GM21515 (cell line): ENCODE data around the gene ERG.

ENCODE experiments used
- ATAC-seq: cut with Tn5 transposase; IDR thresholded peaks from one replicate; pipeline ENCODE4 v1.9.1; 2021; ENCODE audit not compliant: unreplicated experiment

The ERG gene

GRCh38 chr21:38475519-38475918, 22.8 kb downstream of the ERG start:
- no peak for ATAC-seq

GRCh38 chr21:38474796-38475195, 23.5 kb downstream of the ERG start:
- ATAC-seq = no peak

DNA sequence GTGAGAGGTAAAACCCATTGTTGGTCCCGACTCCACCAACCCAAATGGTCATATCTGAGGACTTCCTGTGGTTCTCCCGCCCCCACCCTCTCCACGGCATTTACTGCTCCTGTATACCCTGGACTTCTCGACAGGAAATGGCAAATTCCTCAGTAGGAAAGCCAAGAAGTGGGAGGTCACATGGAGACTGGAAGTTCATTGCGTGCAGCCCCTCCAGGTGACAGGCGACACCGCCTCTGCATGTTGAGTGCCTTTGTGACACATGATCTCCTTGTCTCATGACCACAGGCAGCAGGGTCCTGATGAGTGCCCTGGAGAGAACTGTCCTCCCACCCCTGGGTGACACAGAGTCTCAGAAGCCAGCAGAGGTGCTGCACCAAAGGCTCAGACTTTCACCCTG, 24.2 kb downstream of the ERG start:
- ATAC-seq = no peak

DNA sequence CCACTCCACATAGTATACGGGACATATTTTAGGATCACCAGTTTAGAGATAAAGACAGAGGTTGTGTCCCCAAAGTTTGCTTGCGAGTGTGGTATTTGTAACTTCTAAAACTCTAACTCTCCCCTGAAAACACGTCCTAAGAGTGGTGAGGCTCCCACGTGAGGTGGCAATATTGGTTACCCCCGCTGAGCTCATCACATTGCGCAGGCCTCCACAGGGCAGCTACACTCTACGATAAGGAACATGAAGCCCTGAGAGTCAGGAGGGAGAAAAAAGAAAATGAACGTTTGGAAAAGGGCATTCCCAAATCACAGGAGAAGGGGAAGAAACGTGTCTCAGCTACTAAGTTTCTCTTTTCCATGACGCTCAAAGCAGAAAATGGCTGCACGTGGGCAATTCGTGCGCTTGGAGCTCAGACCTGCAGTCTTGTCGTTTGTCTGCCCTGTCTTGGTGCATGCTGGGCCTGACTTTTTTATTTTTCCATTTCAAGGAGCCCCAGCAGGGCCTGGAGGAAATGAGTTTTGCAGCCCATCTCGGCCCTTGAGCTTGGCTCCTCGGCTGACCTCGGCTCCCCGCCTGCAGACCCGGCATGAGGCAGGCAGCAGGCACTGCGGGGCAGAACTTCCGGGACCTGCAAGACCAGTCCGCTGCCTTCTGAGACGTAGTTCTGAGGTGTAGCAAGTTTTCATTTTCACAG, 25.7 kb downstream of the ERG start:
- ATAC-seq = no peak

DNA sequence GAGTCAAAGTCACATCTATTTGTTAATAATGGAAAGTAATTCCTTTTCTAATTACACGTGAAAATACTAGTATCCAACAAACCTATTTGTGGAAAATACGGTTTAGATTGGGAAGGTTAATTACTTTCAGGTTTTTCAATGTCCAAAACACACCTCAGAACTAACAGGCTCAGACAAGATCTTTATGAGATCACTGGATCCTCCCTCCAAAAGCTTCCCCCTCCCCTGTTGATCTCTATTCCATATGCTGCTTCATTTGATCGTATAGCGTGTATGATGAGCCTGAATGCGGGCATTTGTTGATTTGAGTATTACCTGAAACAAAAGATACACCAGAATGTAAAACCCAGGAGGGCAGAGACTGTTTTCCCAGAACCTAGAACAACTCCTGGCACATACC, 26.5 kb downstream of the ERG start:
- ATAC-seq = no peak

GRCh38 chr21:38470755-38471154, 27.5 kb downstream of the ERG start:
- ATAC-seq = no peak

- ATAC-seq = no peak
These were observed 28.6 kb downstream of the ERG start for GRCh38 chr21:38469642-38470041.

DNA sequence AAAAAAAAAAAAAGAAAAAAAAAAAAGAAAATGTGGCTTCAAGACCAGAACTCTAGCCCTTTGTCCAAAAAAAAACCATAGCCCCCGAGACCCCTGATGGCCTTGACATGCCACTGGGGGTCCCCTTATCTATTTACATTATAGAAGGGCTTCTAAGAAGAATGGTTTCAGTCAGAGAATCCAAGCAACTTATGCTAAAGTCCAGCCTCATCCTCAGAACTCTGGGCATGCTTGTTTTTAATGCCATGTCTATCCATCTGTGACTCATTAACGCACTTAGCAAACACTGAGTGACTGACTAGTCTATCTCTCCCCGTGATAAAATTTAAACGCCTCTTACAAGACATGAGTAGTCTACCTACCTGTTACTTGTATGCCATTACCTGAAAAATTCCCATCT, 29.3 kb downstream of the ERG start:
- no peak for ATAC-seq

- ATAC-seq = no peak
These were observed 30.4 kb downstream of the ERG start for GRCh38 chr21:38467911-38468310.

GRCh38 chr21:38467374-38467773, 30.9 kb downstream of the ERG start:
- no peak for ATAC-seq

DNA sequence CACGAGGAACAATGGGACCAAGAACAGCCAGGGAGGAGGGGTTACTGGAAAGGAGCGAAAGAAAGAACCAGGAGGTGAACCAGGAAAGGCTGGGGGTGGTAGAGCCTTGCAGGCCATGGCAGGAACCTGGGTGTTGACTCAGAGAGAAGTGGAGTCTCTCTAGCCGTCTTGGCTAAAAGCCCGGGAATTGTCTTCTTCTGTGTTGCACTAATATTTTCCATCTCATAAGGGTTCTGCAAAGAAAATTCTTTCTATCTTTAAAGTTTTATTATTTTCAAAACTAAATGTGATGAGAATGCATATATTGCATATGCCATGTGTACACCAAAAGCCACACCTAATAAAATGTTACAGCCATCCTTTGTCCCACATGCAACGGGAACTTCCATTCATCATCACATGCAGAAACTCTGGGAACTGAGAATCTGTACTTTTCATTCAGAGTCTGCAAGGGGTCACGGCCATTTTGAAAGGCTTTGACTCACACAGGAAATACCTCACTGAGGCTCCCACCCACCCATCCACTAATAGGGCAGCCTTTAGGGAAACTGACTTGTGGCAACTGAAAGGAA, 38.0 kb downstream of the ERG start:
- ATAC-seq = no peak

DNA sequence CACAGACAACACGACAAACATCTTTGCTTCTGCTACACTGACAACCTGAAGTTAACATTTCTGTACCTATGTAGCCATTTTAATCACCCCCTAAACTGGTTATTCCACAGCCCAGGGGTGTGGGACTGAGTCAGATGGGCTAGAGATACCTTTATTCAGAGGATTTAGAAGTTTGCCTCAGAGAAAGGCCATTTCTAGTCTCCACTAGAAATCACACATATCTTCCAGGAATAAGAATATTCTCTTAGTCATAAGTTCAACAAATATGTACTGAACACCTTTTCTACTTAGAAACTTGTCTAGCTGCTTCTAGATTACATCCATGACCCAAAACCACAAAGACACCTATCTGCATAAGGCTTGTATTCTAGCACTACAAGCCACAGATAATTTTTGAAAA, 38.8 kb downstream of the ERG start:
- no peak for ATAC-seq

- no peak for ATAC-seq
These were observed 42.9 kb downstream of the ERG start for GRCh38 chr21:38455403-38455802.

DNA sequence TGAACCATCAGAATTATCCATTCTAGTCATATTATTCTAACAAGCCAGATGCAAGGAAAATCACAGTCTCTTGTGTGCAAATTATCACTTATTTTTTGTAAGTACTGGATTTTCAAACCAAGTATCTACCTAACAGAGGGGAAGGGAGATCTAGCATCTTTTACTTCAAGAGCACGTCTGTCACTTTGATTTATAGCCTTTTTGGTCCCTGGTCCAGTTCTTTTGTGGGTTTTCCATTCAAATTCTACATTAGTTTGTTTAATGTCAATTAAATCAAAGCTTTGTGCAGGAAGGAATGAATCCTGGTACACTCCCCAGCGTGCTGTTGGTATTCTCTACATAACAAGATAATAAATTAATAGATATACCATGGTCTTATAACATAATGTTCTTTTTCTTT, 43.6 kb downstream of the ERG start:
- no peak for ATAC-seq

DNA sequence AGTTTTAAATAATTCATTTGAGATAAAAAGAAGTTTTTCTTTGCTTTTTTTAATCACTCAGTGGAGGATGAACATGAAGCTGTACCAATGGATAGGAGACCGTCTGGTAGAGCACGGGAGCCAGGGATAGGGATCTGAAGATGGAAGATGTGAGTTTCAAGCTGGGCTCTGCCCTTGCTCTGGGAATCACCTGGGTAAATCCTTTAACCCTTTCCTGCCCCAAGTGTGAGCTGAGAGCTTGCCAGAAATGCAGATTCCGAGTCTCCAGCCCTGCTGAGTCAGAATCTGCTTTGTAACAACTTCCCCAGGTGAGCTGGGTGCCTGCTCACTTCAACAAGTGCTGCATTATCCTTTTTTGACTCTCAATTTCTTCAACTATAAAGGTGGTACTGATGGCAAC, 44.1 kb downstream of the ERG start:
- no peak for ATAC-seq

- no peak for ATAC-seq
These were observed 49.4 kb downstream of the ERG start for GRCh38 chr21:38448671-38449385.

DNA sequence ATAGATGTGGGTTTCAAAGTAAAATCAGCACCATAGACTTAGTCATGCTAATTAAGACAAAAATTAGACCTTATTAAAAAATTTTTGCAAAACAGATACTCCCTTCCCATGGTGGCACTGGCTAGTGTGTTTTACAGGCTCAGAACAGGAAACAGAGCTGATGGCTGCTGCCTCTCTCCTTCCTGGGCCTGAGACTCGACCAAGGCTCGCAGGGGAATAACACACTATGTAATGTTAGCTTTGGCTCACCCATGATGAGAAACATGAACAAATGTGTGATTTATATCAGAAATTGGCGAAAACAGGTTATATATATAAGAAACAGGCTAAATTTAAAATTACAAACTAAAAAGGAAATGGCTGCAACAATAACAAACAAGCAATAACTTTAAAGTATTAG, 50.7 kb downstream of the ERG start:
- ATAC-seq = no peak

GRCh38 chr21:38444691-38445090, 53.6 kb downstream of the ERG start:
- no peak for ATAC-seq

- ATAC-seq = no peak
These were observed 55.2 kb downstream of the ERG start for GRCh38 chr21:38443110-38443509.

GRCh38 chr21:38441153-38441552, 57.1 kb downstream of the ERG start:
- no peak for ATAC-seq

DNA sequence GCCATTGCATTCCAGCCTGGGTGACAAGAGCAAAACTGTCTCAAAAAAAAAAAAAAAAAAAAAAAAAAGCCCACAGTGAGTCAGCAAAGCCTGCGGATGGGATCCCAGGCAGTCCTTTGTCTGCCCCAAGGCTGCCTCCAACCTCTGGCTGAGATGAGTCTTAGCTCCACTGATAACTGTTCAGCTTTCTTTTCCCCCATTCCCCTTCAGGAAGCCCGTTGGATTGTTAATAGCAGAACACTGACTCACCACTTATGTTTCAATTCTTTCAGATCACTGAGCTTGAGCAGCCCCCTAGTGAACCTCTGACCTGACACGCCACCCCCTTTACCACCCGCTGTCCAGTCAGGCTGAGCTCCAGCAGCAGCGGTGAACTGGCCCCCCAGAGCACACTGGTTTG, 57.5 kb downstream of the ERG start:
- no peak for ATAC-seq

DNA sequence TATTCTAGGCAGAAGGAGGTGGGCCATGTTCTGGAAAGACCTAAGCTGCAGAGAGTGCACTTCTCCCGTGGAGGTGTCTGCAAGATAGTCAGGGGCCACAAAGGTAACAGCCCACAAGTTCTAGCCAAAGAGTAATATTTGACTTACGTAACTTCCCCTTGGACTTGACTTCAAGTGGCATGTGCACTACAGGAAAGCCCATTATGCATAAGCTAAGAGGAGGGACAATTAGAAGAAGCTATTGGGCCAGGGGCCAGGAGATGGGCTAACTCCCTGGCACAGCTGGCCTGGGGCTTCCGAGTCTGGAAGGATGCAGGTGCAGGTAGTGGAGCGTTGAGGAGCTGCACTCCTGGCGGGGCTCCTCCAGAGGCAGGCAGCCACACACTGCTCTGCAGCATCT, 58.3 kb downstream of the ERG start:
- ATAC-seq = no peak

DNA sequence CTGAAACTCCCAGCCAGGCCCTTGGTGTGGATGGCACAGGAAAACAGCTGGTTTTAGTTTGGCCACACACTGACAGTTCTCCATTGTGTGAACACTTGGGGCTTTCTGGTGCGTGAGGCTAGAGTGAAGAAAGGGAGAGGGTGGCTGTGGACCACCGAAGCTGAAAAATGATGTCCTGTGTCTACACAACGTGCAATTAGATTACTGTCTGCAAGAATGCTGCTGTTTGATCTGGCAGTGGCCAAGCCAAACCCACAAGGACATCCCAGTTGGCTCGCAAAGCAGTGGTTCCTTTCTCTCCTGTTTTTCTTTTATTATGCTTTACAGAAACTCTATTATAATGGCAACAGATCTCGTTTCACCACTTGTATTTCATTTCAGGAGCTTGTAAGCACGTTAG, 58.9 kb downstream of the ERG start:
- no peak for ATAC-seq
